Activated CD4-positive, alpha-beta T cell treated with anti-CD3 and anti-CD28 coated beads, Interleukin-2, amount 10 ng/mL, durations not matched to agents 7 days and 5 days (primary cell): ENCODE data around the gene CYTL1. TPM values are rescaled to one million over a fixed set of nuclear protein-coding genes. Genes with fewer than 3 reads are reported as not detected.
A peak's percentile ranks its signal among the peaks of the same experiment; 100 is the strongest.
"Not testable (repeated sequence)": the region's sequence is repeated elsewhere in the genome, so short reads cannot be mapped to it uniquely, and the experiment has no call there.

Experiments
- CTCF ChIA-PET: fragments of 350-600 bp; sonication (Branson Sonifier 250); formaldehyde crosslinking; loops from one replicate; lab custom pipeline; 2021; ENCODE audit warnings: antibody characterized with exemption; lab: Charles Lee
- POLR2A ChIA-PET: fragments of 350-600 bp; sonication (Branson Sonifier 250); formaldehyde crosslinking; loops from one replicate; lab custom pipeline; 2021; ENCODE audit warnings: antibody characterized with exemption; lab: Charles Lee
- DNase-seq: peaks from one replicate; pipeline ENCODE4 v3.0.0-alpha.2; 2020
- H3K27ac Mint-ChIP-seq: one replicate; pipeline ENCODE4 v1.8.0; 2021; ENCODE audit warnings: mild to moderate bottlenecking, moderate library complexity, mixed read lengths
- H3K27me3 Mint-ChIP-seq: one replicate; pipeline ENCODE4 v1.8.0; 2021; ENCODE audit warnings: mixed read lengths
- H3K36me3 Mint-ChIP-seq: one replicate; pipeline ENCODE4 v1.8.0; 2021; ENCODE audit warnings: low read depth, mixed read lengths
- H3K4me1 Mint-ChIP-seq: one replicate; pipeline ENCODE4 v1.8.0; 2021; ENCODE audit warnings: mixed read lengths
- H3K4me3 Mint-ChIP-seq: one replicate; pipeline ENCODE4 v1.8.0; 2021; ENCODE audit warnings: mild to moderate bottlenecking, moderate library complexity, mixed read lengths
- H3K9me3 Mint-ChIP-seq: one replicate; pipeline ENCODE4 v1.8.0; 2021; ENCODE audit warnings: mixed read lengths
- total RNA-seq, 2 experiments: library from RNA; stranded (reverse); gene quantifications; one replicate each; pipeline ENCODE4 v1.2.3, GENCODE V29; 2021

The CYTL1 gene
- not detected for total RNA-seq

DNA sequence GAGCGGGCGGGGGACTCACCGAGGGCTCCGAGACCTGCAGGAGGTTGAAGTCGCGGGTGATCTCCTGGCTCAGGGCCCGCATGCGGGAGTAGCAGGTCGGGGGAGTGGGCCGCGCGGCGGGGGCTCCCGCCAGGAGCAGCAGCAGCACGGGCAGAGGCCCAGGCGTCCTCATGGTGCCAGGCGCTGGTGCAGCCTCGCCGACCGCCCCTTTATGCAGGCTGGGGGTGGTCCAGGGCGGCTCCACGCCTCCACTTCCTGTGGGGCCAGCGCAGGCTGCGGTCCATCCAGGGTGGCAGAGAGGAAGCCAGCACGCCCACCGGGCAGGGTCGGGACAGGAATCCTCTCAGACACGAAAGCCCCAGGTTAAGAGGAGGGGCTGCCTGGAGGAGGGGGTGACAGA is at the start of gene CYTL1:
TSS of gene CYTL1 (minus strand) at position 185 of the 400 bp plus-strand sequence. CDS start at position 172, 13 bp downstream.
- Mint-ChIP-seq H3K4me1 (no peaks in the 10 kb centered on the region), H3K27ac (no peak within 1 kb of the TSS), H3K9me3 (no peaks in the 10 kb centered on the region), H3K36me3 (no peaks in the 10 kb centered on the region), H3K27me3 (peaks cover 16% of the 10 kb centered on the region), H3K4me3 (no peak within 1 kb of the TSS)
- no peak for DNase-seq
- ChIA-PET CTCF (no interaction called here), POLR2A (no interaction called here)

GRCh38 chr4:5067908-5068307 is 48.6 kb upstream of the CYTL1 start:
- no peak overlapping the region for H3K27ac Mint-ChIP-seq
- no peaks in the 10 kb centered on the region for H3K36me3 Mint-ChIP-seq
- H3K4me3 Mint-ChIP-seq: no peak overlapping the region
- peaks cover 12% of the 10 kb centered on the region for H3K9me3 Mint-ChIP-seq
- CTCF ChIA-PET: no interaction called here
- POLR2A ChIA-PET: no interaction called here
- no peaks in the 10 kb centered on the region for H3K27me3 Mint-ChIP-seq
- H3K4me1 Mint-ChIP-seq: no peaks in the 10 kb centered on the region
- DNase-seq: no peak

DNA sequence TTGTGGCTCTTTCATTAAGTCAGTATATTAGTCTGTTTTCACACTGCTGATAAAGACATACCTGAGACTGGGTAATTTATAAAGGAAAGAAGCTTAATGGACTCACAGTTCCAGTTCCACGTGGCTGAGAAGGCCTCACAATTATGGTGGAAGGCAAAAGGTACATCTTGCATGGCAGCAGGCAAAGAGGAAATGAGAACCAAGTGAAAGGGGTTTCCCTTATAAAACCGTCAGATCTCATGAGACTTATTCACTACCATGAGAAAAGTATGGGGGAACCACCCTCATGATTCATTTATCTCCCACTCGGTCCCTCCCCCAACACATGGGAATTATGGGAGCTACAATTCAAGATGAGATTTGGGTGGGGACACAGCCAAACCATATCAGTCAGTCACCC is 47.7 kb upstream of the CYTL1 start:
- POLR2A ChIA-PET, H3K27me3 Mint-ChIP-seq, H3K4me3 Mint-ChIP-seq, H3K4me1 Mint-ChIP-seq, CTCF ChIA-PET, H3K27ac Mint-ChIP-seq, H3K36me3 Mint-ChIP-seq, DNase-seq: not testable (repeated sequence)
- H3K9me3 Mint-ChIP-seq: peaks cover 12% of the 10 kb centered on the region

- Mint-ChIP-seq H3K9me3 (peaks cover 12% of the 10 kb centered on the region), H3K36me3 (no peaks in the 10 kb centered on the region), H3K27ac (no peak overlapping the region), H3K27me3 (peaks cover 4% of the 10 kb centered on the region), H3K4me1 (no peaks in the 10 kb centered on the region), H3K4me3 (no peak overlapping the region)
- CTCF ChIA-PET: no interaction called here
- POLR2A ChIA-PET: interaction anchor here (0.6 kb wide), 1 partner anchor 16 kb away, joined by 3 read pairs; no protein-coding TSS in a partner anchor
- no peak for DNase-seq
These were observed 46.8 kb upstream of the CYTL1 start for GRCh38 chr4:5066101-5066500.

- no peaks in the 10 kb centered on the region for H3K9me3 Mint-ChIP-seq
- H3K4me3 Mint-ChIP-seq: no peak overlapping the region
- DNase-seq: no peak
- H3K36me3 Mint-ChIP-seq: no peaks in the 10 kb centered on the region
- CTCF ChIA-PET: no interaction called here
- H3K27ac Mint-ChIP-seq: no peak overlapping the region
- POLR2A ChIA-PET: no interaction called here
- peaks cover 31% of the 10 kb centered on the region for H3K27me3 Mint-ChIP-seq
- H3K4me1 Mint-ChIP-seq: peaks cover 6% of the 10 kb centered on the region
These were observed 36.2 kb upstream of the CYTL1 start for GRCh38 chr4:5055411-5055810.

GRCh38 chr4:5054532-5054931 is 35.3 kb upstream of the CYTL1 start:
- Mint-ChIP-seq H3K4me1 (peaks cover 6% of the 10 kb centered on the region), H3K27me3 (peaks cover 36% of the 10 kb centered on the region), H3K4me3 (no peak overlapping the region), H3K9me3 (no peaks in the 10 kb centered on the region), H3K36me3 (no peaks in the 10 kb centered on the region), H3K27ac (no peak overlapping the region)
- CTCF ChIA-PET: no interaction called here
- POLR2A ChIA-PET: no interaction called here
- no peak for DNase-seq

GRCh38 chr4:5052726-5053425 is 33.6 kb upstream of the CYTL1 start:
- DNase-seq: no peak
- peaks cover 6% of the 10 kb centered on the region for H3K4me1 Mint-ChIP-seq
- H3K9me3 Mint-ChIP-seq: no peaks in the 10 kb centered on the region
- no peak overlapping the region for H3K27ac Mint-ChIP-seq
- peaks cover 44% of the 10 kb centered on the region for H3K27me3 Mint-ChIP-seq
- ChIA-PET CTCF (no interaction called here), POLR2A (no interaction called here)
- H3K36me3 Mint-ChIP-seq: no peaks in the 10 kb centered on the region
- H3K4me3 Mint-ChIP-seq: no peak overlapping the region

DNA sequence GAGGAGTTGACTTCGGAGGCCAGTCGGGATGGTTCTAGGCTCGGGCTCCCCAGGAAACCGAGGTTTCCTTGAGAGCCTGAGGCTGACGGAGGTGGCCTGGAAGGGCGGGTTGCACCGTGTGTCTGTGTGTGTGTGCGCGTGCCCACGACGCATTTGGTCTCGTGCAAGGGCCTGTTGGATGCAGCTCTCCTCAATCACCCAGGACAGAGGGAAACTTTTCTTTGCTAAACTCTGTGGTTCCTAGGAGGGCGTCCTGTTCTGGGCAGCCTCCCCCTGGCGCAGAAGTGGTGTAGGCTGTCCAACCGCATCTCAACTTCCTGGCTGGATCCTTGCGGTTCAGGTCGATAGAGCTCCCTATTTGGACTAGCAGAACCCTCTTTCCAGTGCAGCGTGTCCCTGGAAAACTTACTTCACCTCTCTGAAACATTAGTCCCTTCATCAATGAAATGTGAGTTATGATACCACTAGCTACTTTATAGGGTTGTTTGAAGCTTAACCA is 33.0 kb upstream of the CYTL1 start:
- Mint-ChIP-seq H3K36me3 (no peaks in the 10 kb centered on the region), H3K27me3 (peaks cover 46% of the 10 kb centered on the region), H3K9me3 (no peaks in the 10 kb centered on the region), H3K27ac (no peak overlapping the region), H3K4me3 (no peak overlapping the region), H3K4me1 (peaks cover 6% of the 10 kb centered on the region)
- ChIA-PET POLR2A (no interaction called here), CTCF (no interaction called here)
- DNase-seq: no peak

DNA sequence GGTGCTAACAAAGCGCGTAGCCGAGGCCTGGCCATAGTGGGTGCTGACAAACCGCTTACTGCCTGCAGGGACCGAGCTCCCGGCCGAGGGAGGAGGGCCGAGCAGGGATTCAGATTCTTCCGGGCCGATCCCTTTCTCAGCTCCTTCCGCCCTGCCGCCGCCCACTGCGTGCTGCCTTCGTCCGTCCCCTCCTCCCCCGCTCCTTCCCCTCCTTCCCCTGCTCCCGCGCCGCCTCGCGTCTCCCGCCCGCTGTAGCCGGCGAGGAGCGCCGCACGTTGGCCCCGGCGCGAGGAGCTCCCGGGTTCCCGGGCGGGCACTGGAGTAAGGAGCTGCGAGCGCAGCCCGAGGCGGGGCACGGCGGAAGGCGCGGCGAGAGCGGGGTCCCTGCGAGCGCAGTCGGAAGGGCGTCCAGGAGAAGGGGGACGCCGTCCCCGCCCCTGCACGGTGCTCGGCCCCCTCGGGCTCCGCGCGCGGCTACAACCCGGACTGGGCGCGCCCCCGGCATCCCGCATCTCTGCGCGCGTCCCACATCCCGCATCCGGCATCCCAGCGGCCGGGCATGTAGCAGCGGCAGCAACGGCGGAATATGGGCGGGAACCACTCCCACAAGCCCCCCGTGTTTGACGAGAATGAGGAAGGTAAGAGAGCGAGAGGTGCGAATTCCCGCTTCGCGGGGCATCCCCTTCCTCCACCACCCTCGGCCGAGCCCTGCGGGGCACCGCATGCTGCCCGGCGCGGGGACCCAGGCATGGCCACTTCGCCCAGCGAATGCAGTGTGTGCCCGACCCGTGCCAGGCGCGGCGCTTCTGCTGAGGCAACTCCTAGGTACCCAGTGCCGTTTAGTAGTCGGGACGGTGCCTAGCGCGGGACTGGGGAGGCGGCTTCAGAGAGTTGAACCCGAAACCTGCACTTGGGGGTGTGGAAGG is 32.3 kb upstream of the CYTL1 start, which contains the start of gene STK32B:
TSS of gene STK32B (plus strand) at position 203 of the 926 bp plus-strand sequence.
- Mint-ChIP-seq H3K4me1 (peaks cover 6% of the 10 kb centered on the region), H3K27ac (no peak within 1 kb of the TSS), H3K27me3 (peaks cover 51% of the 10 kb centered on the region), H3K9me3 (no peaks in the 10 kb centered on the region), H3K36me3 (no peaks in the 10 kb centered on the region), H3K4me3 (peak within 1 kb of the TSS; percentile 65)
- ChIA-PET CTCF (no interaction called here), POLR2A (no interaction called here)
- DNase-seq: peak; percentile 38

- Mint-ChIP-seq H3K27ac (no peak overlapping the region), H3K4me1 (peaks cover 6% of the 10 kb centered on the region), H3K36me3 (no peaks in the 10 kb centered on the region), H3K9me3 (no peaks in the 10 kb centered on the region), H3K27me3 (peaks cover 58% of the 10 kb centered on the region), H3K4me3 (peak overlapping the region; percentile 65)
- no peak for DNase-seq
- ChIA-PET POLR2A (interaction anchor here (0.6 kb wide), 1 partner anchor 535 kb away, joined by 4 read pairs; no protein-coding TSS in a partner anchor), CTCF (no interaction called here)
These were observed 31.4 kb upstream of the CYTL1 start for GRCh38 chr4:5050520-5051277.

DNA sequence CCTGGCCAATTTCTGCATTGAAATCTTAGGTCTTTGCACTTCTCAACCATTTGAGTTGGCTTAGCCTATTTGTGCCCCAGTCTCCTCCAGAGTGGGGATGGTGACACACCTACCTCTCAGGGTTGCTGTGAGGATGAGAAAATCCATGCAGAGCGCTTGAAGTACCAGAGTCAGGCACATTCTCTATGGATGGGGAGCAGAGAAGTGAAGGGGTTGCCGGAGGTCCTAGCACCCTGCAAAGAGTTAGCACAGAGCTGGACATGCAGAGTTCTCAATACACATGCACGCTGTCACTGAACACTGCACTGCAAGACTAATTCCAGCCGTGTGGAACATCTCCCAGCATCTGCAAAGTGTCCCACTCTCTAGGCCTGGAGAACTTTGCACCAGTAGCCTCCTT is 29.5 kb upstream of the CYTL1 start:
- H3K4me3 Mint-ChIP-seq: no peak overlapping the region
- H3K4me1 Mint-ChIP-seq: peaks cover 6% of the 10 kb centered on the region
- H3K27ac Mint-ChIP-seq: no peak overlapping the region
- CTCF ChIA-PET: no interaction called here
- H3K36me3 Mint-ChIP-seq: no peaks in the 10 kb centered on the region
- peaks cover 69% of the 10 kb centered on the region for H3K27me3 Mint-ChIP-seq
- H3K9me3 Mint-ChIP-seq: no peaks in the 10 kb centered on the region
- no peak for DNase-seq
- POLR2A ChIA-PET: no interaction called here

DNA sequence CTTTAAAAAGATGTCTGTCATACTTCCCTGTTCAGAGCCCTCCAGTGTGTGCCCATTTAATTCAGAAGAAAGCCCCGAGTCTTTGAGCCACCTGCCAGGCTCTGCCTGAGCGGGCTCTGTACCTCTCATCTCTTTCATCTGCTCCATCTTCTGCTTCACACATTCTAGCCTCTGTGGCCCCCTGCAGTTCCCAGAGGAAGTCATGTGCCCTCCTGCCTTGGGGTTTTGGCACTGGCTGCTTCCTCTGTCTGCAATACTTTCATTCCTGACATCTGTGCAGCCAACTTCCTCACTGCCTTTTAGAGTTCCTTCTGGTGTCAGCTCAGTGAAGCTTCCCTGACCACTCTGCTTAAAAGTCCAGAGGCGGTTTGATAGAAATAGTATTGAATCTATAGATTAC is 25.8 kb upstream of the CYTL1 start:
- no peak overlapping the region for H3K4me3 Mint-ChIP-seq
- H3K9me3 Mint-ChIP-seq: no peaks in the 10 kb centered on the region
- H3K27me3 Mint-ChIP-seq: peaks cover 40% of the 10 kb centered on the region
- CTCF ChIA-PET: no interaction called here
- H3K36me3 Mint-ChIP-seq: no peaks in the 10 kb centered on the region
- DNase-seq: no peak
- no peaks in the 10 kb centered on the region for H3K4me1 Mint-ChIP-seq
- POLR2A ChIA-PET: no interaction called here
- no peak overlapping the region for H3K27ac Mint-ChIP-seq
